GM12878 (cell line): ENCODE data around the gene PACSIN3. TPM values are rescaled to one million over a fixed set of nuclear protein-coding genes. Genes with fewer than 3 reads are reported as not detected.

Experiments used
- ATAC-seq: fragments of 200-7000 bp; cut with Tn5 transposase; 3 replicates; pipeline ENCODE4 v1.9.1; 2020; ENCODE audit warnings: mild to moderate bottlenecking, moderate library complexity
- BruUV-seq: library from RNA; stranded (reverse); fragments of 400-500 nt; replicated peaks from 2 replicates; lab custom pipeline; 2021; lab: Mats Ljungman, UMichigan
- CTCF ChIA-PET: fragments of 300-600 bp; sonication (Branson Sonifier 250); formaldehyde crosslinking; extraction: SDS; loops from one replicate; lab custom pipeline; 2021; ENCODE audit warnings: inconsistent platforms; lab: Yijun Ruan, JAX
- POLR2A ChIA-PET: fragments of 350-600 bp; formaldehyde crosslinking; extraction: SDS; loops from one replicate; lab custom pipeline; 2021; ENCODE audit warnings: inconsistent platforms; lab: Charles Lee
- RAD21 ChIA-PET: fragments of 300-600 bp; sonication (Branson Sonifier 250); formaldehyde crosslinking; loops from one replicate; lab custom pipeline; 2023; ENCODE audit warnings: antibody characterized with exemption; ENCODE audit not compliant: unreplicated experiment; lab: Charles Lee
- SMC1A ChIA-PET: fragments of 300-600 bp; sonication (Branson Sonifier 250); formaldehyde crosslinking; loops from one replicate; lab custom pipeline; 2023; ENCODE audit not compliant: unreplicated experiment, uncharacterized antibody; lab: Charles Lee
- DNase-seq: peaks from one replicate; pipeline ENCODE4 v3.0.0-alpha.2; 2011; ENCODE audit warnings: low read depth, low spot score
- FAIRE-seq: peaks from 3 replicates; lab custom pipeline; 2011; peaks lifted over from hg19 to GRCh38; lab: Jason Lieb, UNC
- H2AFZ ChIP-seq: 2 replicates; pipeline ENCODE4 v1.6.0; 2011; ENCODE audit warnings: low read depth, low read length, control low read depth; ENCODE audit not compliant: control insufficient read depth
- H3K27ac ChIP-seq: 2 replicates; pipeline ENCODE4 v1.5.1; 2011; ENCODE audit warnings: control low read depth; ENCODE audit not compliant: control insufficient read depth, insufficient read depth
- H3K27me3 ChIP-seq, 2 experiments: replicated peaks in 1 of 2; 2 replicates each; pipeline versions ENCODE4 v1.6.0 to v1.6.1; 2011; ENCODE audit warnings: low read length in 1 of 2; ENCODE audit not compliant: control insufficient read depth in 2 of 2, insufficient read depth in 2 of 2
- H3K36me3 ChIP-seq, 2 experiments: 2 replicates each; pipeline ENCODE4 v1.5.1; 2011; ENCODE audit warnings: low read length in 1 of 2; ENCODE audit not compliant: control insufficient read depth in 2 of 2, insufficient read depth in 2 of 2
- H3K4me1 ChIP-seq: 2 replicates; pipeline ENCODE4 v1.6.1; 2011; ENCODE audit warnings: mild to moderate bottlenecking, low read length, moderate library complexity, mixed read lengths; ENCODE audit not compliant: control insufficient read depth, insufficient read depth
- H3K4me2 ChIP-seq: 2 replicates; pipeline ENCODE4 v1.6.0; 2011; ENCODE audit warnings: control low read depth; ENCODE audit not compliant: control insufficient read depth, insufficient read depth
- H3K4me3 ChIP-seq: fragments of 200-600 bp; sonication (generic); 2 replicates; pipeline ENCODE4 v1.5.1; 2016
- H3K79me2 ChIP-seq: 2 replicates; pipeline ENCODE4 v1.6.0; 2011; ENCODE audit warnings: low read length; ENCODE audit not compliant: control insufficient read depth, insufficient read depth
- H3K9ac ChIP-seq: 2 replicates; pipeline ENCODE4 v1.8.0; 2011; ENCODE audit warnings: low read length, control low read depth, mixed read lengths; ENCODE audit not compliant: control insufficient read depth, insufficient read depth
- H3K9me3 ChIP-seq: replicated peaks from 3 replicates; pipeline ENCODE4 v1.5.1; 2011; ENCODE audit warnings: mild to moderate bottlenecking, low read length; ENCODE audit not compliant: control insufficient read depth, insufficient read depth
- H4K20me1 ChIP-seq: 2 replicates; pipeline ENCODE4 v1.6.0; 2011; ENCODE audit not compliant: control insufficient read depth, insufficient read depth
- BACH1 ChIP-seq: fragments of 450-650 bp; IDR thresholded peaks from 2 replicates; pipeline ENCODE4 v1.6.1; 2017; ENCODE audit warnings: mild to moderate bottlenecking, borderline replicate concordance
- BMI1 ChIP-seq: fragments of 450-650 bp; IDR thresholded peaks from 2 replicates; pipeline ENCODE4 v1.6.1; 2016; ENCODE audit warnings: mild to moderate bottlenecking, moderate library complexity, borderline replicate concordance
- EP300 ChIP-seq, 2 experiments: fragments of 150-350 bp in 1 of 2; IDR thresholded peaks; 2 replicates each; pipeline ENCODE4 v1.6.1; 2011 to 2012; ENCODE audit warnings: low read depth in 2 of 2, low read length in 2 of 2, borderline replicate concordance in 1 of 2, improper control_type of control experiment in 1 of 2, inconsistent platforms in 1 of 2; ENCODE audit not compliant: control insufficient read depth in 1 of 2
- ETV6 ChIP-seq, 2 experiments: fragments of 450-650 bp in 1 of 2; IDR thresholded peaks in 1 of 2; conservative IDR thresholded peaks in 1 of 2; 2 replicates each; pipeline ENCODE4 v1.6.1; 2014; ENCODE audit warnings: antibody characterized with exemption in 1 of 2, borderline replicate concordance in 1 of 2, low read depth in 1 of 2, mild to moderate bottlenecking in 1 of 2, moderate library complexity in 1 of 2
- FOS ChIP-seq: IDR thresholded peaks from 3 replicates; pipeline ENCODE4 v1.6.1; 2011; ENCODE audit warnings: borderline replicate concordance; ENCODE audit not compliant: insufficient read length; ENCODE audit errors: extremely low read depth
- HDAC2 ChIP-seq: fragments of 200-600 bp; sonication (generic); IDR thresholded peaks from 2 replicates; pipeline ENCODE4 v1.6.1; 2017
- MLLT1 ChIP-seq: fragments of 450-650 bp; IDR thresholded peaks from 2 replicates; pipeline ENCODE4 v1.6.1; 2016; ENCODE audit warnings: mild to moderate bottlenecking
- NBN ChIP-seq: fragments of 450-650 bp; IDR thresholded peaks from 2 replicates; pipeline ENCODE4 v1.6.1; 2016
- PML ChIP-seq: IDR thresholded peaks from 2 replicates; pipeline ENCODE4 v1.6.1; 2012; ENCODE audit warnings: low read length, inconsistent platforms
- POU2F2 ChIP-seq: IDR thresholded peaks from 3 replicates; pipeline ENCODE4 v1.6.1; 2011; ENCODE audit warnings: low read depth, mild to moderate bottlenecking, low read length, borderline replicate concordance
- SRF ChIP-seq, 2 experiments: IDR thresholded peaks; 2 replicates each; pipeline ENCODE4 v1.6.1; 2011; ENCODE audit warnings: low read depth in 2 of 2, low read length in 2 of 2, mild to moderate bottlenecking in 1 of 2, moderate library complexity in 1 of 2
- STAT3 ChIP-seq: IDR thresholded peaks from 2 replicates; pipeline ENCODE4 v1.6.1; 2011; ENCODE audit warnings: low read depth, low read length, improper control_type of control experiment
- ZNF274 ChIP-seq: IDR thresholded peaks from one replicate; pipeline ENCODE4 v1.8.0; 2011; ENCODE audit not compliant: insufficient read length, insufficient read depth
- ZSCAN29 ChIP-seq: fragments of 450-650 bp; IDR thresholded peaks from 2 replicates; pipeline ENCODE4 v1.6.1; 2017; ENCODE audit warnings: mild to moderate bottlenecking, moderate library complexity
- WGBS: methylation state at CpG from one replicate; pipeline ENCODE4 v1.1.6; 2016; ENCODE audit warnings: low lambda C conversion rate; ENCODE audit not compliant: insufficient replicate concordance, insufficient coverage; ENCODE audit errors: missing lambda C conversion rate; 5-methylcytosine and 5-hydroxymethylcytosine counted together
- in situ Hi-C: fragments of 300-500 bp; cut with MboI; formaldehyde crosslinking; loops from 9 replicates; pipeline ENCODE4 v1.14.3; 2018; ENCODE audit warnings: mixed read lengths
- intact Hi-C: fragments of 100-400 bp; cut with micrococcal nuclease; formaldehyde crosslinking; loops from one replicate; pipeline ENCODE4 v1.14.2; 2022; ENCODE audit not compliant: unreplicated experiment
- polyA plus RNA-seq, 11 experiments: library from polyadenylated mRNA; depleted of rRNA in 4 of 11; unstranded in 6 of 11; stranded (reverse) in 5 of 11; fragments of >200 nt; fragmentation: Nextera tagmentation in 4 of 11; fragmentation: Illumina TruSeq in 1 of 11; extraction: Ambion mirVana in 4 of 11; extraction: Trizol in 1 of 11; gene quantifications; 1 replicate in 1 of 11; 2 replicates in 10 of 11; pipeline versions ENCODE4 v1.2.1 to v1.2.3, GENCODE V29; 2011 to 2016; ENCODE audit warnings: inconsistent platforms in 2 of 11, missing spikeins in 2 of 11, low read depth in 1 of 11
- total RNA-seq, 4 experiments: library from RNA; depleted of rRNA in 3 of 4; stranded (reverse); fragments of >200 nt in 3 of 4; fragmentation: Illumina TruSeq in 1 of 4; extraction: Trizol in 1 of 4; gene quantifications; 2 replicates each; pipeline versions ENCODE4 v1.2.1 to v1.2.3, GENCODE V29; 2013 to 2021
- TF ChIP-seq, protein P1 (sequence below): IDR thresholded peaks from 2 replicates; pipeline ENCODE4 v1.6.1; 2012; ENCODE audit warnings: low read depth, low read length, improper control_type of control experiment

Gene PACSIN3
- total and polyA plus RNA-seq, 10 of the 15 experiments (the other 5 are each of a cell fraction or from before 2014, with no cell fraction given), result 0.05 to 0.82 (median 0.22) TPM; not detected in 1

GRCh38 chr11:47212938-47213337 is 26.7 kb upstream of the PACSIN3 start:
- ChIA-PET POLR2A (no interaction called here), RAD21 (interaction anchor here (1.6 kb wide), 1 partner anchor 35 kb away, joined by 5 read pairs; no protein-coding TSS in a partner anchor), SMC1A (no interaction called here), CTCF (interaction anchor here (1.1 kb wide), 1 partner anchor 9 kb away, joined by 3 read pairs; no protein-coding TSS in a partner anchor)
- BruUV-seq, result no TSS peak
- H3K9ac ChIP-seq, result no peak overlapping the region
- 85% methylated on average over 12 of the region's 12 CpGs for WGBS
- in situ Hi-C loops, result no loop called here
- FAIRE-seq (no peak), ATAC-seq (no peak), DNase-seq (no peak)
- H3K9me3 ChIP-seq, result 0 out of 3 replicates have a peak, but pooled peaks cover 2% of the 10 kb centered on the region
- H4K20me1 ChIP-seq, result no peaks in the 10 kb centered on the region
- H3K4me1 ChIP-seq, result peaks cover under 1% of the 10 kb centered on the region
- H3K27ac ChIP-seq, result no peak overlapping the region
- H2AFZ ChIP-seq, result no peak overlapping the region
- H3K36me3 ChIP-seq, result no peaks in the 10 kb centered on the region; a peak in 1 of 4 replicates
- no peak overlapping the region for H3K4me2 ChIP-seq
- H3K27me3 ChIP-seq, result no peaks in the 10 kb centered on the region
- intact Hi-C loops, result no loop called here
- no peak overlapping the region for H3K4me3 ChIP-seq
- TF ChIP-seq EP300 (IDR thresholded peaks at IDR 0.05; ENCODE audit: borderline replicate concordance in 1 of 2, control insufficient read depth in 1 of 2, low read depth in 2 of 2, low read length in 2 of 2) (no peak), ZNF274 (no peak), HDAC2 (no peak), ETV6 (conservative IDR thresholded peaks at IDR 0.05 in 1 of 2, IDR thresholded peaks at IDR 0.05 in 1 of 2; ENCODE audit: borderline replicate concordance in 1 of 2, low read depth in 1 of 2) (no peak), PML (no peak), POU2F2 (no peak), MLLT1 (no peak), BMI1 (no peak), NBN (no peak), ZSCAN29 (no peak), STAT3 (no peak), FOS (no peak), BACH1 (no peak), SRF (IDR thresholded peaks at IDR 0.05; ENCODE audit: low read depth in 2 of 2, low read length in 2 of 2) (no peak)
- TF ChIP-seq, protein P1, sequence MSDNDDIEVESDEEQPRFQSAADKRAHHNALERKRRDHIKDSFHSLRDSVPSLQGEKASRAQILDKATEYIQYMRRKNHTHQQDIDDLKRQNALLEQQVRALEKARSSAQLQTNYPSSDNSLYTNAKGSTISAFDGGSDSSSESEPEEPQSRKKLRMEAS, result no peak
- H3K79me2 ChIP-seq, result peaks cover 26% of the 10 kb centered on the region
